HEK293T (cell line): ENCODE results near the gene TDRKH.

Experiments used
- ARNT ChIP-seq: fragments of 450-650 bp; IDR thresholded peaks from 2 replicates; pipeline ENCODE4 v1.6.1; 2017; ENCODE audit warnings: mild to moderate bottlenecking
- BHLHE40 ChIP-seq: fragments of 450-650 bp; IDR thresholded peaks from 2 replicates; pipeline ENCODE4 v1.6.1; 2016; ENCODE audit warnings: mild to moderate bottlenecking, moderate library complexity, borderline replicate concordance
- CTBP1 ChIP-seq: fragments of 450-650 bp; IDR thresholded peaks from 2 replicates; pipeline ENCODE4 v1.6.1; 2016; ENCODE audit warnings: borderline replicate concordance
- FOXA1 ChIP-seq: fragments of 450-650 bp; IDR thresholded peaks from 2 replicates; pipeline ENCODE4 v1.6.1; 2016; ENCODE audit warnings: mild to moderate bottlenecking
- FOXK2 ChIP-seq: fragments of 450-650 bp; IDR thresholded peaks from 2 replicates; pipeline ENCODE4 v1.6.1; 2016; ENCODE audit warnings: mild to moderate bottlenecking
- FOXM1 ChIP-seq: fragments of 450-650 bp; IDR thresholded peaks from 2 replicates; pipeline ENCODE4 v1.6.1; 2017; ENCODE audit warnings: mild to moderate bottlenecking, borderline replicate concordance
- HDGF ChIP-seq: fragments of 450-650 bp; IDR thresholded peaks from 2 replicates; pipeline ENCODE4 v1.6.1; 2017; ENCODE audit warnings: antibody characterized with exemption, borderline replicate concordance
- LEF1 ChIP-seq: fragments of 450-650 bp; IDR thresholded peaks from 2 replicates; pipeline ENCODE4 v1.6.1; 2017; ENCODE audit warnings: mild to moderate bottlenecking, borderline replicate concordance
- NFRKB ChIP-seq: fragments of 450-650 bp; IDR thresholded peaks from 2 replicates; pipeline ENCODE4 v1.6.1; 2016; ENCODE audit warnings: mild to moderate bottlenecking, moderate library complexity
- SP1 ChIP-seq: fragments of 450-650 bp; IDR thresholded peaks from 2 replicates; pipeline ENCODE4 v1.6.1; 2017
- SUZ12 ChIP-seq: fragments of 450-650 bp; IDR thresholded peaks from 2 replicates; pipeline ENCODE4 v1.6.1; 2016; ENCODE audit warnings: mild to moderate bottlenecking
- TARDBP ChIP-seq: fragments of 450-650 bp; IDR thresholded peaks from 2 replicates; pipeline ENCODE4 v1.6.1; 2016
- ZNF384 ChIP-seq: fragments of 450-650 bp; IDR thresholded peaks from 2 replicates; pipeline ENCODE4 v1.6.1; 2016
- TF ChIP-seq, protein P1 (sequence below): fragments of 450-650 bp; IDR thresholded peaks from 2 replicates; pipeline ENCODE4 v1.6.1; 2016

DNA sequence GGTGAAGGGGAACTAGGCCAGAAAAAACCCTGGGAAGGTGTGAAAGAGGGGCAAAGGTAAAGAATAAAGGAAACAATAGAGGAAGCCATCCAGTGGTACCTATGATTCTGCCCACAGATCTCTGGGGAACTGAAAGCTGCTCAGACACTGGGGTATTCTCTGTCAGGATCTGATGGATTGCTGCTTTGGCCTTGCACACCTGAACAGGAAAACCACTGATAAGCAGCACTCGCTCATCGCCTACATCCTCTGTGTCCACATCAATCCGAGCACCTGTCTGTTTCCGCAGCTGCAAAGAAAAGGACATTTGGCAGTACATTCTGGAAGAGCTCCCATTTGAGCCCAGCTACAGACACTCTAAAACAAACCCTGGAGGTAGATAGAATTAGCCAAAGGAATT lies 10.4 kb downstream of the TDRKH start:
- TF ChIP-seq NFRKB (no peak), FOXM1 (no peak), ARNT (no peak), FOXA1 (no peak), BHLHE40 (no peak), FOXK2 (no peak), LEF1 (no peak), ZNF384 (no peak), SUZ12 (no peak), SP1 (no peak), TARDBP (no peak), HDGF (no peak), CTBP1 (no peak)
- TF ChIP-seq, protein P1, sequence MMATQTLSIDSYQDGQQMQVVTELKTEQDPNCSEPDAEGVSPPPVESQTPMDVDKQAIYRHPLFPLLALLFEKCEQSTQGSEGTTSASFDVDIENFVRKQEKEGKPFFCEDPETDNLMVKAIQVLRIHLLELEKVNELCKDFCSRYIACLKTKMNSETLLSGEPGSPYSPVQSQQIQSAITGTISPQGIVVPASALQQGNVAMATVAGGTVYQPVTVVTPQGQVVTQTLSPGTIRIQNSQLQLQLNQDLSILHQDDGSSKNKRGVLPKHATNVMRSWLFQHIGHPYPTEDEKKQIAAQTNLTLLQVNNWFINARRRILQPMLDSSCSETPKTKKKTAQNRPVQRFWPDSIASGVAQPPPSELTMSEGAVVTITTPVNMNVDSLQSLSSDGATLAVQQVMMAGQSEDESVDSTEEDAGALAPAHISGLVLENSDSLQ, result no peak
